AG04450 (cell line): ENCODE results near the gene GOLPH3. TPM values are rescaled to one million over a fixed set of nuclear protein-coding genes. Genes with fewer than 3 reads are reported as not detected.

Experiments used
- CTCF ChIA-PET: fragments of 300-600, 350-600 bp; formaldehyde crosslinking; extraction: SDS; loops from one replicate; lab custom pipeline; 2022; ENCODE audit warnings: antibody characterized with exemption, inconsistent platforms; lab: Charles Lee
- POLR2A ChIA-PET: fragments of 350-600 bp; formaldehyde crosslinking; extraction: SDS; loops from one replicate; lab custom pipeline; 2021; ENCODE audit warnings: antibody characterized with exemption, inconsistent platforms; lab: Yijun Ruan, JAX
- DNase-seq: peaks from one replicate; pipeline ENCODE4 v3.0.0-alpha.2; 2011; ENCODE audit warnings: low read depth, low spot score
- H3K27ac ChIP-seq: one replicate; pipeline ENCODE4 v1.5.1; 2012; ENCODE audit warnings: low read depth, low read length, control low read depth
- H3K27me3 ChIP-seq: one replicate; pipeline ENCODE4 v1.6.0; 2012; ENCODE audit warnings: low read length; ENCODE audit not compliant: control insufficient read depth, insufficient read depth
- H3K4me3 ChIP-seq: 2 replicates; pipeline ENCODE4 v1.5.1; 2011; ENCODE audit warnings: mild to moderate bottlenecking, low read depth, low read length, control low read depth
- H3K9me3 ChIP-seq: 2 replicates; pipeline ENCODE4 v1.5.1; 2012; ENCODE audit warnings: low read length; ENCODE audit not compliant: control insufficient read depth, insufficient read depth
- polyA plus RNA-seq: library from polyadenylated mRNA; depleted of rRNA; stranded (reverse); fragments of >200 nt; gene quantifications from 2 replicates; pipeline ENCODE4 v1.2.3, GENCODE V29; 2011
- TF ChIP-seq, protein P1 (sequence below): IDR thresholded peaks from 2 replicates; pipeline ENCODE4 v1.5.1; 2011; ENCODE audit warnings: low read depth, low read length, control low read depth, inconsistent platforms

GOLPH3 gene
- polyA plus RNA-seq, 1 experiment = 80.1 TPM

DNA sequence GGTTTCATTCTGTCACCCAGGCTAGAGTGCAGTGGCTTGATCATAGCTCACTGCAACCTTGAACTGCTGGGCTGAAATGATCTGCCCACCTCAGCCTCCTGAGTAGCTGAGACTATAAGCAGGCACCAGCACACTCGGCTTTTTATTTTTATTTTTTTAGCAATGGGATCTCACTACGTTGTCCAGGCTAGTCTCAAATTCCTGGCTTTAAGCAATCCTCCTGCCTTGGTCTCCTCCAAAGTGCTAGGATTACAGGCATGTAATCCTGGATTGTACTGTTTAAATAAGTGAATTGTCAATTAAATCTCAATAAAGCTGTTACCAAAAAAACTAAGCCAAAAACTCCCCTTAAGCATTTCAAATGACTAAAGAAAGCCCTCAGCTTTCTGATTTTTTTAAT, 18.9 kb downstream of the GOLPH3 start:
- POLR2A ChIA-PET = no interaction called here

DNA sequence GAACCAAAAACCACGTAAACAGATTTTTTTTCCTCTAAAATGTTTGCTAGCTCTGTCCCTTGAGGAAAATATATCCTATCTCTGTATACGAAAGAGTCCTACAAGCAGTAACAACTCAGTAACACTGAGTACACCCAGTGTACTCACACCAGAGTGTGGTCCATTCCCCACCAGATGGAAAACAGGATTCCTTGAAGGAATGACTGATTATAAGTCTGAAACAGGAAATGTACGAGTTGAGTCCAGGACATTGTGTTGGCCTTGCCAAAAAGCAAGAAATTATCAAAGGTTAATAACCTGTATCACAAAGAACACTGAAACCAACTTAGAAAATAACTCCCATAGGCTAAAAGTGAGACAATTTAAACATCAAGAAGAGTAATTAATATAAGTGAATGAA, 20.4 kb downstream of the GOLPH3 start:
- CTCF ChIA-PET = no interaction called here

More for the DNA sequence above, 18.9 kb downstream of the GOLPH3 start:
- CTCF ChIA-PET = no interaction called here
- Histone ChIP-seq H3K27ac (no peak overlapping the region), H3K4me3 (no peak overlapping the region), H3K27me3 (no peaks in the 10 kb centered on the region), H3K9me3 (no peaks in the 10 kb centered on the region)
- TF ChIP-seq, protein P1, sequence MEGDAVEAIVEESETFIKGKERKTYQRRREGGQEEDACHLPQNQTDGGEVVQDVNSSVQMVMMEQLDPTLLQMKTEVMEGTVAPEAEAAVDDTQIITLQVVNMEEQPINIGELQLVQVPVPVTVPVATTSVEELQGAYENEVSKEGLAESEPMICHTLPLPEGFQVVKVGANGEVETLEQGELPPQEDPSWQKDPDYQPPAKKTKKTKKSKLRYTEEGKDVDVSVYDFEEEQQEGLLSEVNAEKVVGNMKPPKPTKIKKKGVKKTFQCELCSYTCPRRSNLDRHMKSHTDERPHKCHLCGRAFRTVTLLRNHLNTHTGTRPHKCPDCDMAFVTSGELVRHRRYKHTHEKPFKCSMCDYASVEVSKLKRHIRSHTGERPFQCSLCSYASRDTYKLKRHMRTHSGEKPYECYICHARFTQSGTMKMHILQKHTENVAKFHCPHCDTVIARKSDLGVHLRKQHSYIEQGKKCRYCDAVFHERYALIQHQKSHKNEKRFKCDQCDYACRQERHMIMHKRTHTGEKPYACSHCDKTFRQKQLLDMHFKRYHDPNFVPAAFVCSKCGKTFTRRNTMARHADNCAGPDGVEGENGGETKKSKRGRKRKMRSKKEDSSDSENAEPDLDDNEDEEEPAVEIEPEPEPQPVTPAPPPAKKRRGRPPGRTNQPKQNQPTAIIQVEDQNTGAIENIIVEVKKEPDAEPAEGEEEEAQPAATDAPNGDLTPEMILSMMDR = no peak
- DNase-seq = no peak

DNA sequence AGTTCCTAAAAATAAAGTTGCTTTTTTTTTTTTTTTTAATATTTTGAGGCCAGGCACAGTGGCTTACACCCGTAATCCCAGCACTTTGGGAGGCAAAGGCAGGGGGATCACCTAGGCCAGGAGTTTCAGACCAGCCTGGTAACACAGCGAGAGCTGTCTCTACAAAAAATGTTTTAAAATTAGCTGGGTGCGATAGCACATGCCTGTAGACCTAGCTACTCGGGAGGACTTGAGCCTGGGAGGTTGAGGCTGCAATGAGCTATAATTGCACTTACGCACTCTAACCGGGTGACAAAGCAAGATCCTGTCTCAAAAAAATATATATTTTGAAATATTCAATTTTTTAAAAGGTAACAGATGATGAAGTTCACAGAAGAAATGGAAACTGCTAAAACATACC, 22.9 kb downstream of the GOLPH3 start:
- POLR2A ChIA-PET = interaction anchor here (0.7 kb wide), 1 partner anchor 23 kb away, joined by 10 read pairs; no protein-coding TSS in a partner anchor
- no peak overlapping the region for H3K4me3 ChIP-seq
- TF ChIP-seq, protein P1 = no peak
- CTCF ChIA-PET = interaction anchor here (1.3 kb wide), 1 partner anchor 7 kb away, joined by 3 read pairs; no protein-coding TSS in a partner anchor
- no peak for DNase-seq
- H3K9me3 ChIP-seq = no peaks in the 10 kb centered on the region
- no peaks in the 10 kb centered on the region for H3K27me3 ChIP-seq
- H3K27ac ChIP-seq = no peak overlapping the region

More for the DNA sequence above, 20.4 kb downstream of the GOLPH3 start:
- Histone ChIP-seq H3K9me3 (no peaks in the 10 kb centered on the region), H3K27ac (no peak overlapping the region), H3K27me3 (no peaks in the 10 kb centered on the region), H3K4me3 (no peak overlapping the region)
- POLR2A ChIA-PET = interaction anchor here (0.5 kb wide), 1 partner anchor 69 kb away, joined by 3 read pairs; no protein-coding TSS in a partner anchor
- DNase-seq = no peak
- TF ChIP-seq, protein P1 = no peak

DNA sequence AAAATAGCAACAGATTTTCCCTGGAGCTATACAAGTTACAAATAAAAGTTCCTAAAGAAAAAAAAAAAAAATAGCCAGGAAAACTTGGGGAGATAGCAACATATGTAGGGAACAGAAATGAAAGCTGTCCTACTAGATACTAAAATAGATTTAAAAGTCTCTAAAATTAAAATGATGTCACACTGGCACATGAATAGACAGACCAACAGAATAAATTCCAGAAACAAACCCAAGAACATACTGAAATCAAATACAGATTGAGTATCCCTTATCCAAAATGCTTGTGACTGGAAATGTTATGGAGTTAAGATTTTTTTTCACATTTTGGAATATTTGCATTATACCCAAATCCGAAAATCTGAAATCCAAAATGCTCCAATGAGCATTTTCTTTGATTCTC, 23.8 kb downstream of the GOLPH3 start:
- no peak overlapping the region for H3K4me3 ChIP-seq
- no peak overlapping the region for H3K27ac ChIP-seq
- ChIA-PET POLR2A (interaction anchor here (0.6 to 0.7 kb wide), 2 partner anchors 28 to 1284 kb away, joined by 5 to 6 read pairs; no protein-coding TSS in a partner anchor), CTCF (no interaction called here)
- no peaks in the 10 kb centered on the region for H3K9me3 ChIP-seq
- H3K27me3 ChIP-seq = no peaks in the 10 kb centered on the region
- DNase-seq = no peak
- TF ChIP-seq, protein P1 = no peak

DNA sequence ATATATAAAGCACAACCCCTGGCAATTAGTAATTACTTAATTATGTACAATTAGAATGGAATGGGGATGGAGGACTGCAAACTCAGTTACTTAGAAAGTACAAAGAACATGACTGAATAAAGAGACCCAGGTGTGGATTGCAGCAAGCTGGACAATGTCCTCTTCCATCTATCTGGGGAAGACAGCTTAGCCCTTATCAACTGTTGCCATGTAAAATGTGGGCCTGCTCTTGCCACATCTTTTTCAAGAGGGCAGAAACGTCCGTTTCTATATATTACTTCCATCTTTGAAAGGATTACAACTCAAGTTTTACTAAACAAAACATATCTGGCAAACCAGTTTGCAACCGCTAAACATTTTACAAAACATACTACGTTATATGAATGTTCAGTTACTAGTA, 26.2 kb downstream of the GOLPH3 start:
- no peaks in the 10 kb centered on the region for H3K9me3 ChIP-seq
- H3K4me3 ChIP-seq = no peak overlapping the region
- DNase-seq = no peak
- no peaks in the 10 kb centered on the region for H3K27me3 ChIP-seq
- TF ChIP-seq, protein P1 = no peak
- ChIA-PET POLR2A (no interaction called here), CTCF (no interaction called here)
- no peak overlapping the region for H3K27ac ChIP-seq
